HFF-Myc (cell line): ENCODE data around the gene LTBP2.
A peak's percentile ranks its signal among the peaks of the same experiment; 100 is the strongest.

Source experiments
- DNase-seq: peaks from one replicate; pipeline ENCODE4 v3.0.0-alpha.2; 2011; ENCODE audit warnings: low read depth; ENCODE audit errors: extremely low read depth
- H3K4me3 ChIP-seq: replicated peaks from 2 replicates; pipeline ENCODE4 v1.5.1; 2011; ENCODE audit warnings: low read depth, mild to moderate bottlenecking, control low read depth, low read length
- TF ChIP-seq, protein P1 (sequence below): IDR thresholded peaks from 2 replicates; pipeline ENCODE4 v1.5.1; 2012; ENCODE audit warnings: mild to moderate bottlenecking, low read depth, low read length, control low read depth; ENCODE audit errors: missing control alignments

LTBP2 gene

DNA sequence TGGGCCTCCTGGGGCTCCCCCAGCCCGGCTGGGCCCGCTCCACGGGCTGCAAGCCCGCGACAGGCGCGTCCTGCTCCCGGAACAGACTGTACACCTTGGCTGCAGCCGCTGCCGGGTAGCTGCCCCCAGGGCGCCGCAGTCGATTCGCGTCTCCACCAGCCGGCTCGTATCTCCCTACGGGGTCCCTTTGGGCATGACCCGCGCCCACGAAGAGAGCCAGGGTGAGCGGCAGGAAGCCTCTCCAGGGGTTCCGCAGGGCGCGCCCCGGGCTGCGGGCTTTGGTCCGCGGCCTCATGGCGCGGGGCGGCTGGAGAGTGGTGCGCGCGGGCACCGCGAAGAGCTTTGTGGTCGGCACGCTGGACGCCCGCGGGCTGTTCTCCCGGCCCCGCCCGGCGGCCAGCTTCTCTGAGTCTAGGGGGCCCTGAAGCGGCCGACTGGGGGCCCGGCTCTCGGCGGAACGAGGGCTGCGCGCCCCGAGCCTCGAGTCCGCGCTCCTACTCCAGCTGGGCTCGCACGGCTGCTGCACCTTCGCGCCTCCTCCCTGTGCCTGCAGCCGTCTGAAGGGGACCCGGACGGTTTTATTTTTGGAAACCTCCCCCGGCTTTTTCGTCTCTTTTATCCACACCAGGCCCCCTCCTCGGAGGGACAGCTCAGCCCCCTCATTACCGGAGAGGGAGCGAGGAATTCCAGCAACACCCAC is at the start of gene LTBP2:
LTBP2 (minus strand) TSS at position 588 of the 700 bp plus-strand sequence; CDS start at position 295, 293 bp downstream.
- TF ChIP-seq, protein P1, sequence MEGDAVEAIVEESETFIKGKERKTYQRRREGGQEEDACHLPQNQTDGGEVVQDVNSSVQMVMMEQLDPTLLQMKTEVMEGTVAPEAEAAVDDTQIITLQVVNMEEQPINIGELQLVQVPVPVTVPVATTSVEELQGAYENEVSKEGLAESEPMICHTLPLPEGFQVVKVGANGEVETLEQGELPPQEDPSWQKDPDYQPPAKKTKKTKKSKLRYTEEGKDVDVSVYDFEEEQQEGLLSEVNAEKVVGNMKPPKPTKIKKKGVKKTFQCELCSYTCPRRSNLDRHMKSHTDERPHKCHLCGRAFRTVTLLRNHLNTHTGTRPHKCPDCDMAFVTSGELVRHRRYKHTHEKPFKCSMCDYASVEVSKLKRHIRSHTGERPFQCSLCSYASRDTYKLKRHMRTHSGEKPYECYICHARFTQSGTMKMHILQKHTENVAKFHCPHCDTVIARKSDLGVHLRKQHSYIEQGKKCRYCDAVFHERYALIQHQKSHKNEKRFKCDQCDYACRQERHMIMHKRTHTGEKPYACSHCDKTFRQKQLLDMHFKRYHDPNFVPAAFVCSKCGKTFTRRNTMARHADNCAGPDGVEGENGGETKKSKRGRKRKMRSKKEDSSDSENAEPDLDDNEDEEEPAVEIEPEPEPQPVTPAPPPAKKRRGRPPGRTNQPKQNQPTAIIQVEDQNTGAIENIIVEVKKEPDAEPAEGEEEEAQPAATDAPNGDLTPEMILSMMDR = no peak
- H3K4me3 ChIP-seq = peak within 1 kb of the TSS; percentile 45
- DNase-seq = no peak

DNA sequence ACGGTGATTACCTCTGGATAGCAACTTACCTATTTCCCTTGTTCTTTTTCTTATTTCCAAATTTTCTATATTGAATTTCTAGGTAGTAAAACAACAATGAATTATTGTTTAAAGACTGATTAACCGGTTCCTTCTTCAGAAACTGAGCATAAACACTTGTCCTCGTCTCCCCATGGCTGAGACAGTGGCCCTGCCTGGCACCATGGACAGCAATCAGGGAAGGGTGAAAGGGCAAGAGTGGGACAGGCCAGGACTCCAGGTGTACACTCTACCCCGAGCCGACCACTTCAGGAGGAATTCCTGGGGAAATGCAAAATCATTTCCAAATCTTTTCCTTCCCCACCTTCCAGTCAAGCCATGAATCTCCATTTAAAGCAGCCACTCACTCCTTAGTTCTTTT is 48.8 kb upstream of the LTBP2 start:
- no peak for DNase-seq
- no peak overlapping the region for H3K4me3 ChIP-seq
- TF ChIP-seq, protein P1 = no peak

DNA sequence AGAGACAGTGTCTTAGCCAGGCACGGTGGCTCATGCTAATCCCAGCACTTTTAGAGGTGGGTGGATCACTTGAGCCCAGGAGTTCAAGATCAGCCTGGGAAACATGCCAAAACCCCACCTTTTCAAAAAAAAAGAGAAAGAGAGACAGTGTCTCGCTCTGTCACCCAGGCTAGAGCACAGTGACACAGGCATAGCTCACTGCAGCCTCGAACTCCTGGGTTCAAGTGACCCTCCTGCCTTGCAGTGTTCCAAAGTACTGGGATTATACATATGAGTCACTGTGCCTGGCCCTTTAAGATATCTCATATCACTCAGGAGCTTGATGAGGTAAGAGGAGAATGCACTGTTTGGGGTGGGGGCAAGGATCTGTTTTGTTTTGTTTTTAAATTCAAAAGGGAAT is 48.1 kb upstream of the LTBP2 start:
- no peak overlapping the region for H3K4me3 ChIP-seq
- TF ChIP-seq, protein P1 = no peak
- DNase-seq = no peak

DNA sequence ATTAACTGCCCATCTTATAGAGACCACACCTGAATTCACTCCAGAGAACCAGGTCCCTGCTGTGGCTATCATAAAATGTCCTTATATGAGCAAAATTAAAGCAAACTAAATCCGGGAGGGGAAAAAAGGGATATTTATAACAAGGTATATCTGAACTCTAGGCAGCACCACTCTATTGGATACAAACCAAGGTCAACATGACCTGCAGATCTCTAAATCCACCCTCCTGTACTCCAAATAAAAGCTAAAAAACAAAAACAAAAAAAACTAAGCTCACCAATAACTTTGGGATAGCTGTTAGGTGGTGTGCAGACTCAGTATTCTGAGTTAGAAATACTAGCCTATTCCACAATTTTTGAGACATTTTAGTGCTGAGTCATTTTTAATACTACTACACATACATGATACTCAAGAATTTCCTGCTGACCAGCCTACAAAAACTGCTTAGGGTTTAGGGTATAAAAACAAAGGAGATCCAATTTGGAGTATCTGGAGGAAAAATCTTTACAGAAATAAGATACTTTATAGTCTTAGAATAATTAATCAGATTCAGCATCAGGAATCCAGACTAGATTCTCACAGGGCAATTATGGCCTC is 46.6 kb upstream of the LTBP2 start:
- no peak for DNase-seq
- TF ChIP-seq, protein P1 = no peak
- H3K4me3 ChIP-seq = no peak overlapping the region

DNA sequence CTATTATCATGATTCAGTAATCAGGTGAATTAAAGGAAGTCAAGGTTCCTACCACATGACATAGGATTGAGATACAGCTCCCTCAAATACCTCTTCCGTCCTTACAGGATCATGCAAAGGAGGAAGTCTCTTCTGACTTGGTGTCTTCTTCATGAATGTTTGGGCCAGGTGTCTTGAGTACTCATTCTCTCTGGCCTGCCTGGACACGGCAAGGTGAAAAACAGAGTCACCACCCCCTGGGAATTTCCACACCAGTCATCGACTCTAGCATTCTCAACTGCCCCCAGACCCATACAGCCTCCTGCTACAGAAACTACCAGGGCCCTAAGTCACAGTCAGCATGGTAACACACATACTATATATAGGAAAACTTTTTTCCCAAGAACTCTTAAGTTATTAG is 44.9 kb upstream of the LTBP2 start:
- no peak overlapping the region for H3K4me3 ChIP-seq
- no peak for DNase-seq
- TF ChIP-seq, protein P1 = no peak

DNA sequence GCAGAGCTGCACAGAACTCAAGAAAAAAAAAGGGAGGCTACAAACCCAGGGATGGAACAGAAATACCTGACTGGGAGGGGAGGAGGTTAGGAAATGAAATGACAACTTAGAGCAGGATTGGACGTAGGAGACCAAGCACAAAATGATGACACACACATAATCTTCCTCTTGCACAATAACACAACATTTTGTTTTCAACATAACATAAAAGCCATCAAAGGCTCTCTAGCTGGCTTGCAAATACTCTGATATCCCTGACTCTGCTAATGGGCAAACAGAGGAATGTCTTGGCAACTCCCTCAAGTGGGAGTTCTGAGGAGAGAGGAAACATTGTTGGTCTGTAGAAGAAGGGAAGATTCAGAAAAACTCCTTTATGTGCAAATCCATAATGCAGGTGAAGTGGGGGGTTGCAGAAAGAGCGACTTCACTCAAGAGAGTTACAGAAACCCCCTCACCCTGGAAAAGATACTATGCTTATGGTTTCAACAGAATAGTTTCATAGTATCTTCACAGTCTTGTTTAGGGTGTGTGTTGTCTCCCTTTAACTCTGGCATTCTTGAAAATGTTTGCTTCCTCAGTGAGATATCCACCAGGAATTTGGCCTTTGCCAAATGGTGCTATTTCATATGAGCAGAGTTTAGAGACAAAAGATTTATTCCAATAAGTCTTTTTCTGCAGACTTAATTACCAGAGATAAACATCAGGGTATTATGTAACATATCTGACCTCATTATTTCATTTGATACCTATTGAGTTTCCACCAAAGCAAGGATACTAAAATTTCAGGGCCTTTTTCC is 43.8 kb upstream of the LTBP2 start:
- no peak for DNase-seq
- TF ChIP-seq, protein P1 = no peak

More for the DNA sequence above, 43.8 kb upstream of the LTBP2 start:
- no peak overlapping the region for H3K4me3 ChIP-seq
